ENCODE measurements around the gene BCL2. TPM values are rescaled to one million over a fixed set of nuclear protein-coding genes. Genes with fewer than 3 reads are reported as not detected.
"Not testable (repeated sequence)": the region's sequence is repeated elsewhere in the genome, so short reads cannot be mapped to it uniquely, and the experiment has no call there.

The BCL2 gene
- 10 to 100 TPM; 56.5 to 83.5 TPM for total RNA-seq

GRCh38 chr18:63319383-63320122, at the start of gene BCL2:
Gene BCL2 (minus strand): TSS chr18:63319769.
- Mint-ChIP-seq H3K27ac (peak within 1 kb of the TSS; percentile 93 to 97), H3K9me3 (no peaks in the 10 kb centered on the region), H3K36me3 (peaks cover 34 to 47% of the 10 kb centered on the region in 2 donors)
- DNase-seq (ENCODE audit: low spot score in 2 of 2) (peak in 1 of 2 donors; percentile 72), ATAC-seq (peak; percentile 14 to 47)

- DNase-seq (ENCODE audit: low spot score in 2 of 2) (no peak), ATAC-seq (no peak)
- Mint-ChIP-seq H3K36me3 (peaks cover 24 to 43% of the 10 kb centered on the region in 2 donors), H3K27ac (peak overlapping the region in 1 of 2 donors; percentile 84), H3K9me3 (peaks cover 7 to 14% of the 10 kb centered on the region in 2 donors)
Measured at GRCh38 chr18:63368611-63369010, 49.0 kb upstream of the BCL2 start.

GRCh38 chr18:63367053-63367953, 47.7 kb upstream of the BCL2 start, which contains the start of gene KDSR:
Gene KDSR (minus strand): TSS chr18:63367206. CDS start chr18:63367118, 88 bp downstream.
- peak; percentile 83 to 90 for ATAC-seq
- H3K9me3 Mint-ChIP-seq = peaks cover 7 to 14% of the 10 kb centered on the region in 2 donors
- peak within 1 kb of the TSS; percentile 84 to 94 for H3K27ac Mint-ChIP-seq
- peaks cover 27 to 40% of the 10 kb centered on the region in 2 donors for H3K36me3 Mint-ChIP-seq
- DNase-seq (ENCODE audit: low spot score in 2 of 2) = peak; percentile 84 to 86

- Mint-ChIP-seq H3K36me3 (peaks cover 34 to 47% of the 10 kb centered on the region in 2 donors), H3K9me3 (peaks cover 7 to 14% of the 10 kb centered on the region in 2 donors), H3K27ac (peak overlapping the region; percentile 75 to 84)
- ATAC-seq (peak; percentile 61 to 81), DNase-seq (ENCODE audit: low spot score in 2 of 2) (peak; percentile 68 to 87)
Measured at GRCh38 chr18:63366213-63367052, 46.9 kb upstream of the BCL2 start.

- Mint-ChIP-seq H3K9me3 (peaks cover 7 to 14% of the 10 kb centered on the region in 2 donors), H3K36me3 (peaks cover 34 to 47% of the 10 kb centered on the region in 2 donors), H3K27ac (peak overlapping the region; percentile 75 to 84)
- ATAC-seq (peak in 1 of 2 donors; percentile 2), DNase-seq (ENCODE audit: low spot score in 2 of 2) (peak in 1 of 2 donors; percentile 17)
Measured at GRCh38 chr18:63365876-63366212, 46.3 kb upstream of the BCL2 start.

- Mint-ChIP-seq H3K9me3 (peaks cover 4 to 8% of the 10 kb centered on the region in 2 donors), H3K27ac (no peak overlapping the region), H3K36me3 (peaks cover 30 to 34% of the 10 kb centered on the region in 2 donors)
- ATAC-seq = no peak
- DNase-seq (ENCODE audit: low spot score in 2 of 2) = no peak
Measured at GRCh38 chr18:63363951-63364350, 44.4 kb upstream of the BCL2 start.

GRCh38 chr18:63363420-63363819, 43.9 kb upstream of the BCL2 start:
- H3K27ac Mint-ChIP-seq; H3K9me3 Mint-ChIP-seq; ATAC-seq; DNase-seq (ENCODE audit: low spot score in 2 of 2): not testable (repeated sequence)
- H3K36me3 Mint-ChIP-seq = peaks cover 25 to 28% of the 10 kb centered on the region in 2 donors

GRCh38 chr18:63356272-63356896, 36.8 kb upstream of the BCL2 start:
- no peak for ATAC-seq
- Mint-ChIP-seq H3K27ac (no peak overlapping the region), H3K9me3 (no peaks in the 10 kb centered on the region), H3K36me3 (peaks cover 6 to 15% of the 10 kb centered on the region in 2 donors)
- no peak for DNase-seq (ENCODE audit: low spot score in 2 of 2)

GRCh38 chr18:63350230-63350629, 30.7 kb upstream of the BCL2 start:
- no peak for ATAC-seq
- H3K9me3 Mint-ChIP-seq = no peaks in the 10 kb centered on the region
- peaks cover 9 to 10% of the 10 kb centered on the region in 2 donors for H3K36me3 Mint-ChIP-seq

GRCh38 chr18:63348508-63349136, 29.1 kb upstream of the BCL2 start:
- DNase-seq (ENCODE audit: low spot score in 2 of 2) = no peak
- ATAC-seq = no peak
- Mint-ChIP-seq H3K9me3 (no peaks in the 10 kb centered on the region), H3K27ac (peak overlapping the region in 1 of 2 donors; percentile 40), H3K36me3 (peaks cover 5 to 16% of the 10 kb centered on the region in 2 donors)

More at GRCh38 chr18:63350230-63350629, 30.7 kb upstream of the BCL2 start:
- DNase-seq (ENCODE audit: low spot score in 2 of 2) = no peak
- H3K27ac Mint-ChIP-seq = no peak overlapping the region

GRCh38 chr18:63346480-63347183, 27.1 kb upstream of the BCL2 start:
- H3K9me3 Mint-ChIP-seq = no peaks in the 10 kb centered on the region
- no peak for DNase-seq (ENCODE audit: low spot score in 2 of 2)
- H3K27ac Mint-ChIP-seq = peak overlapping the region in 1 of 2 donors; percentile 38
- no peak for ATAC-seq
- peaks cover 0 to 16% of the 10 kb centered on the region in 2 donors for H3K36me3 Mint-ChIP-seq

- no peaks in the 10 kb centered on the region for H3K9me3 Mint-ChIP-seq
- ATAC-seq (no peak), DNase-seq (ENCODE audit: low spot score in 2 of 2) (no peak)
- H3K36me3 Mint-ChIP-seq = peaks cover 1 to 22% of the 10 kb centered on the region in 2 donors
- no peak overlapping the region for H3K27ac Mint-ChIP-seq
Measured at GRCh38 chr18:63346031-63346430, 26.5 kb upstream of the BCL2 start.

- H3K27ac Mint-ChIP-seq = peak overlapping the region; percentile 1 to 87
- no peak for DNase-seq (ENCODE audit: low spot score in 2 of 2)
- no peak for ATAC-seq
- H3K36me3 Mint-ChIP-seq = peaks cover 6 to 33% of the 10 kb centered on the region in 2 donors
- no peaks in the 10 kb centered on the region for H3K9me3 Mint-ChIP-seq
Measured at GRCh38 chr18:63344918-63345317, 25.3 kb upstream of the BCL2 start.

- H3K9me3 Mint-ChIP-seq = no peaks in the 10 kb centered on the region
- peak overlapping the region in 1 of 2 donors; percentile 18 for H3K27ac Mint-ChIP-seq
Measured at GRCh38 chr18:63344263-63344662, 24.7 kb upstream of the BCL2 start.

GRCh38 chr18:63342206-63342605, 22.6 kb upstream of the BCL2 start:
- peak in 1 of 2 donors; percentile 67 for ATAC-seq
- DNase-seq (ENCODE audit: low spot score in 2 of 2) = no peak
- peaks cover 6 to 34% of the 10 kb centered on the region in 2 donors for H3K36me3 Mint-ChIP-seq
- no peaks in the 10 kb centered on the region for H3K9me3 Mint-ChIP-seq
- H3K27ac Mint-ChIP-seq = peak overlapping the region in 1 of 2 donors; percentile 23

More at GRCh38 chr18:63344263-63344662, 24.7 kb upstream of the BCL2 start:
- DNase-seq (ENCODE audit: low spot score in 2 of 2) = no peak
- H3K36me3 Mint-ChIP-seq = peaks cover 6 to 34% of the 10 kb centered on the region in 2 donors
- no peak for ATAC-seq
